Measurements from ENCODE around the gene UBR4.

Gene UBR4

GRCh38 chr1:19049128-19049768 lies 160.8 kb downstream of the UBR4 start:
- TF ChIP-seq, protein P1, sequence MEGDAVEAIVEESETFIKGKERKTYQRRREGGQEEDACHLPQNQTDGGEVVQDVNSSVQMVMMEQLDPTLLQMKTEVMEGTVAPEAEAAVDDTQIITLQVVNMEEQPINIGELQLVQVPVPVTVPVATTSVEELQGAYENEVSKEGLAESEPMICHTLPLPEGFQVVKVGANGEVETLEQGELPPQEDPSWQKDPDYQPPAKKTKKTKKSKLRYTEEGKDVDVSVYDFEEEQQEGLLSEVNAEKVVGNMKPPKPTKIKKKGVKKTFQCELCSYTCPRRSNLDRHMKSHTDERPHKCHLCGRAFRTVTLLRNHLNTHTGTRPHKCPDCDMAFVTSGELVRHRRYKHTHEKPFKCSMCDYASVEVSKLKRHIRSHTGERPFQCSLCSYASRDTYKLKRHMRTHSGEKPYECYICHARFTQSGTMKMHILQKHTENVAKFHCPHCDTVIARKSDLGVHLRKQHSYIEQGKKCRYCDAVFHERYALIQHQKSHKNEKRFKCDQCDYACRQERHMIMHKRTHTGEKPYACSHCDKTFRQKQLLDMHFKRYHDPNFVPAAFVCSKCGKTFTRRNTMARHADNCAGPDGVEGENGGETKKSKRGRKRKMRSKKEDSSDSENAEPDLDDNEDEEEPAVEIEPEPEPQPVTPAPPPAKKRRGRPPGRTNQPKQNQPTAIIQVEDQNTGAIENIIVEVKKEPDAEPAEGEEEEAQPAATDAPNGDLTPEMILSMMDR (IDR thresholded peaks at IDR 0.05; ENCODE audit: low read depth, low read length): no peak
- no peak for DNase-seq (ENCODE audit: extremely low read depth, low read depth)

DNA sequence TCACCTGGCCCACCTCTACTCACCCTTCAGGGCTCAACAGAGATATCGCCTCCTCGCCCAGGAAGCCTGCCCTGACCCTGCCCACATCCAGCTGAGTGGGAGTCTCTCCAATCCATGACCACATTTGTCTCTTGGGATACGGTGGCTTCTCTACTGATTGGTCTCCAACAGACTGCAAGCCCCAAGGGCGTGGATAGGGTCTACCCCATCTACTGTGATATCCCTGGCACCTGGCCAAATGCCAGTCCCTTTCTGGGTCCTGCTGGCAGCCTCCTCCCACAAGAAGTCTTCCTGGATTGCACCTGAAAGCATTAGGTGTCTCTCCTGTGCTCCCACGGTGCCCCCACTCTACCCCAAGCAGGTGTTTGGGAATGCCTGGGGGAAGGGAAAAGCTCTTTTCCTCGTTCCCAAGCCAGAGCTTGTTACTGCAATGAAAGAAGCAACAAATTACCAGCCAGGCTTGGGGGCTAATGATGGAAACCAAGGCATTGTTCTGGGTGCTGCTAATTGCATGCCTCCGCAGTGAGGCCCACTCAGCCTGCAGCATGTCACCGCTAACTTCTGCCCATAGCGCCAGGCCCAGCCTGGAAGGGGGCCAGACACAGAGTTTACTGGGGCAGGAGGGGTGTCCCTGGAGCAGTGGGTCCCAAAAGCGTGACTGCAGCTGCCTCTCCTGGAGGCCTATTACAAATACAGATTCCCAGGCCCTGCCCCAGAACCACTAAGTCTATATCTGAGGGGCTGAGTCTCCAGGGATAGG lies 162.9 kb downstream of the UBR4 start:
- TF ChIP-seq, protein P1 (IDR thresholded peaks at IDR 0.05; ENCODE audit: low read depth, low read length): no peak
- DNase-seq (ENCODE audit: extremely low read depth, low read depth): no peak

DNA sequence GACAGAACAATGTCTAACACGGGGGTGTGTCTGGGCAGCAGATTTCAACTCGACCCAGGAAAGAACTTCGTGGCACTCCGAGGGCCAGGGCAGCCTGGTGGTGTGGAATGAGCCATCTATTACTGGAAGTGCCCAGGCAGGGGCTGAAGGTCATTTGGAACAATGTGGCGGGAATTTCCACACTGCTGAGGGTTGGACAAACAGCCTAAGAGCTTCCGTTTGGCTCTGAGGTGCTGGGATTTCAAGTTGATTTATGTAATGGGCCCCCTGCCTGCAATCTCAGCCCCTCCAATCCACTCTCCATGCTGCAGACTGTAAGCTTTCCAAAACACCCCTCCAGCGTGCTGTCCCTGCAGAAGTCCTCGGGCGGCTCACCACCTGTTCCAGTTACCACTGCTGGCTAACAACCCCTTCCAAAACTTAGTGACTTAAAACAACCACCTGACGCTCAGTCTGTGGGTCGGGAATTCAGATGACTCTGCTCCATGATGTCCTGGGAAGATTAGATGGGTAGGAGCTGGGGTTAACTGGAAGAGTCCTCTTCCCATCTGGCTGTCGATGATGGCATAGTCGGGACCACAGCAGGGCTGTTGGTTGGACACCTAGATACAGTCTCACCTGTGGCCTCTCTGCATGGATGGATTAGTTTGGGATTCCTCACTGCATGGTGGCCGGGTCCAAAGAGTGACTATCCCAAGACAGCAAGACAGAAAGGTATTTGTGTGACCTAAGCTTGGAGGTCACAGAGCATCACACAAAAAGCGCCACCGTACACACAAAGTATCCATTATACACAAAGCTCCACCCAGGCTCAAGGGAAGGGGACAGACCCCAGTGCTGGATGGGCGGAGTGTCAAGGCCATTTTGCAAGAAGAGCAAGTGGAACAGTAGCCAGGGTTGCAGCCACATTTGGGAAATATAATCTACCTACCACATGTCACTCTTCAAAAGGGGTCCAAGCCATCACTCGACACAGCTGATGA lies 163.9 kb downstream of the UBR4 start:
- DNase-seq (ENCODE audit: extremely low read depth, low read depth): no peak
- TF ChIP-seq, protein P1 (IDR thresholded peaks at IDR 0.05; ENCODE audit: low read depth, low read length): no peak

DNA sequence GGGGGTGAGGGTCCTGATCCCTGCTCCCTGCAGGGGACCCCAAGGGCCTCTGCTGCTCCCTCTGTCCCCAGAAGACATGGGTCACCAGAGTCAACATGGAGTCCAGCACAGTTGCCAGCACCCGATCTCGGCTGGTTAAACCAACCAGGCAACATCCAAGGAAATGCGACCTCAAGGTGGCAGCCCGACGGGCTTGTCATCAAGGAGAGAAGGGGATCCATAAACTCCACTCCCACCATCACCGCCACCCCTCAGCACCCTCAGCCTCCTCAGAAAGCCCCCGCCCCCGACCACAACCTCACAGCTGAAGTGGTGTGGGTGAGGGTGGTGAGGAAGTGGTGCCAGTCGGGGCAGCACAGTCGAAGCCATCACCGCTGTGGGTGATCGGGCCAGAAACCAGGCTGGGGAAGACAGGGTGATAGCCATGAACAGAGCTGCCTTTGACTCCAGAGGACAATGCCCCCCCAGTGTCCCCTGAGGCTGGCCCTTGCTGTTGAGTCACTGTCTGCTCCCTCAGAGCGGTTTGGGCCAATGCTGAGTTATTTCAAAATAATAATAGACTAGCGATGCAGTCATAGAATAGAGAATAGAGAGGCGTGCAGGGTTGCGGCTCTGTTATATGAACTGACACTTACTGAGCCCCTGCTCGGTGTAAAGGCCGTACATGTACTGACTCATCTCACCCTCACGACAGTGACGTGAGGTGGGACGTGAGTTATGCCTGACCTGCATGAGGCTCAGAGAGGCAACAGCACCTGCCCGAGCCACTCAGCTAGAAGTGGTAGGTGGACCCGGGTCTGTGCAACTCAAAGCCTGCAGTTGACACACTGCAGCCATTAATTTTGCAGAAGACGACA lies 164.9 kb downstream of the UBR4 start:
- TF ChIP-seq, protein P1 (IDR thresholded peaks at IDR 0.05; ENCODE audit: low read depth, low read length): no peak
- DNase-seq (ENCODE audit: extremely low read depth, low read depth): no peak

- no peak for DNase-seq (ENCODE audit: extremely low read depth, low read depth)
- TF ChIP-seq, protein P1 (IDR thresholded peaks at IDR 0.05; ENCODE audit: low read depth, low read length): no peak
Observed at GRCh38 chr1:19044471-19044870, 165.6 kb downstream of the UBR4 start.

DNA sequence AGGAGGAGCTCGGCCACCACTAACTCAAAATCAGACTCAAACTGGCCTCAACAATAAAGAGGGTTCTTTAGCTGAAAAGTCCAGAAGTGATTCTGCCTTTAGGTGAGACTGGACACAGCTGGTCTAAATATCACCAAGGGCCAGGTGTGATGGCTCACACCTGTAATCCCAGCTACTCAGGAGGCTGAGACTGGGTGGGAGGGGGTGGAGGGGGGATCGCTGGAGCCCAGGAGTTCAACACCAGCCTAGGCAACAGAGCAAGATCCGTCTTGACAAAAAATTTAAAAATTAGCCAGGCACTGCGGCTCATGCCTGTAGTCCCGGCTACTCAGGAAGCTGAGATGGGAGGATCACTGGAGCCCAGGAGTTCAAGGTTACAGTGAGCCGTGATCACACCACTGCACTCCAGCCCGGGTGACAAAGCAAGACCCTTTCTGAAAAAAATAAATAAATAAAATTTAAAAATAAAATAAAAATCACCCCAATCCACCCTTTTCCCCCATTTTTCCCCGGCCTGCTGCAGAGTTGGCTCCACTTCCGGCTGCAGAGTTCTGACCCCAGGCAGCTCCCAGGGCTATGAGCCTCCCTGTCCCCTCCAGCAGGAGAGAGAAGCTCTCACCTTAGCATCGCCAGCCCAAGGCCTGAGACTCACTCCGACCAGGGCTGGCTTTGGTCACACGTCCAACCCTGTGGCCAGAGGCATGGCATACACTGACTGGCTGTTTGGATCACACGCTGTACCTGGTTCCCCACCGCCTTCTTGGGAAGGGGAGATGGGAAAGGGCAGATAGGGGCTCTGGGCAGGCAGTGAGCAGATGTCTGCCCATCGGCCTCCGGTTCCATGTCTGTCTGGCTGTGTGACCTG lies 166.3 kb downstream of the UBR4 start:
- DNase-seq (ENCODE audit: extremely low read depth, low read depth): no peak
- TF ChIP-seq, protein P1 (IDR thresholded peaks at IDR 0.05; ENCODE audit: low read depth, low read length): no peak

All from AG09319 (cell line).